Muscle layer of duodenum (tissue), 2 donors: ENCODE results near the gene SLC38A3.

Source experiments
- H3K27ac ChIP-seq: one replicate; pipeline ENCODE4 v1.7.0; 2013; ENCODE audit warnings: mild to moderate bottlenecking, low read length
- H3K27me3 ChIP-seq: one replicate; pipeline ENCODE4 v1.7.0; 2013; ENCODE audit warnings: low read depth, mild to moderate bottlenecking, control low read depth, low read length
- H3K36me3 ChIP-seq, 2 donors: one replicate each; pipeline ENCODE4 v1.7.0; 2013; ENCODE audit warnings: low read length in 2 of 2, control low read depth in 1 of 2, mild to moderate bottlenecking in 1 of 2; ENCODE audit not compliant: insufficient read depth in 2 of 2, control insufficient read depth in 1 of 2
- H3K4me1 ChIP-seq, 2 donors: one replicate each; pipeline ENCODE4 v1.7.0; 2013; ENCODE audit warnings: low read length in 2 of 2, mild to moderate bottlenecking in 2 of 2, control low read depth in 1 of 2, moderate library complexity in 1 of 2; ENCODE audit not compliant: insufficient read depth in 2 of 2, control insufficient read depth in 1 of 2
- H3K4me3 ChIP-seq, 2 donors: one replicate each; pipeline ENCODE4 v1.7.0; 2013; ENCODE audit warnings: low read length in 2 of 2, low read depth in 1 of 2, mild to moderate bottlenecking in 1 of 2
- H3K9me3 ChIP-seq, 2 donors: one replicate each; pipeline ENCODE4 v1.7.0; 2013; ENCODE audit warnings: low read length in 2 of 2, control low read depth in 1 of 2, mild to moderate bottlenecking in 1 of 2; ENCODE audit not compliant: control insufficient read depth in 1 of 2
- donor health status: healthy.

The SLC38A3 gene

GRCh38 chr3:50163572-50164455 is 41.3 kb upstream of the SLC38A3 start:
- Histone ChIP-seq H3K4me1 (peaks cover 56 to 57% of the 10 kb centered on the region in 2 donors), H3K4me3 (peak overlapping the region in 1 of 2 donors; percentile 14), H3K27ac (peak overlapping the region; percentile 31), H3K9me3 (no peaks in the 10 kb centered on the region), H3K27me3 (no peaks in the 10 kb centered on the region), H3K36me3 (no peaks in the 10 kb centered on the region)

GRCh38 chr3:50164481-50164880 is 40.6 kb upstream of the SLC38A3 start:
- H3K27ac ChIP-seq = peak overlapping the region; percentile 31
- H3K9me3 ChIP-seq = no peaks in the 10 kb centered on the region
- peak overlapping the region in 1 of 2 donors; percentile 14 for H3K4me3 ChIP-seq
- no peaks in the 10 kb centered on the region for H3K36me3 ChIP-seq
- no peaks in the 10 kb centered on the region for H3K27me3 ChIP-seq
- H3K4me1 ChIP-seq = peaks cover 56 to 57% of the 10 kb centered on the region in 2 donors

DNA sequence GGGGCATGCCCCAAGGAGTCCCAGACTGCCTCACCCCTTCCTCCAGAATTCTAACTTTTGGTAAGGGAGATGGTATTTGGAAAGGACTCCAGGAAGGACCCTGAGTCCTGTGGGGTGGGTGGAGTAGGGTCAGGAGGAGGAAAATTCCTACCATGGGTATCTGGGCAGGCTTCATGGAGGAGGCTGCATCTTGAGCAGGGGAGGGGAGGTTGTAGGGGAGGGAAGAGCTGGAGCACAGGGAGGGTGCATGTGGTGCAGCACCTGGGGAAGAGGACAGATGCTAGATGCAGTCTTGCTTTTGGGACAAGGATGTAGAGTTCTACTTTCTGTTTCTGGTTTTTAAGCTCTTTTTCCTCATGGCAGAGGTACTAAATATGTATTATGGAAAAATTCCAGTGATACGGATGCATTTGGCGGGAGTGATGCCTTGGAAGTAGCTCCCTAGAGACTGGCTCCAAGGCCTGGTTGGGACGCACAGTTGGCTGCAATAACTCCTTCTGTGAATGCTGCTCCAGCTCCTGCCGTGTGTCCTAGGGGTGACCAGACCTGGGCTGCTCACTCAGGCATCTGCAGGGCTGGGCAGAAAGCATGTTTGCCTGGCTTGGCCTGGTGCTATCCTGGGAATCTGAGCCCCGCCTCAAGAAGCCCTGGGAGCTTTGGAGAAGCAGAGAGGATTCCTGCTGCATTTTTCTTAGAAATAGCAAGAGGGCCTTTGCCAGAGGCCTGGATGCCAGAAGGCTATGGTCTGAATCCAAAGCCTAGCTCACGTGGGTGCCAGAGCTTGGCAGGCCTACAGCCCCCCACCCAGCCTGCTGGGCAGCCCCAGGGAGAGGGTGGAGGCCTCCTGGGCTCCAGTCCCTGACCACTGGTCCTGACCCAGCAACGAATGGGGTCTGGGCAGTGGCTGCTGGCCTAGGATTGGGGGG is 39.8 kb upstream of the SLC38A3 start:
- Histone ChIP-seq H3K4me1 (peaks cover 54 to 57% of the 10 kb centered on the region in 2 donors), H3K36me3 (no peaks in the 10 kb centered on the region), H3K4me3 (peak overlapping the region in 1 of 2 donors; percentile 14), H3K27me3 (no peaks in the 10 kb centered on the region), H3K27ac (peak overlapping the region; percentile 39), H3K9me3 (no peaks in the 10 kb centered on the region)

DNA sequence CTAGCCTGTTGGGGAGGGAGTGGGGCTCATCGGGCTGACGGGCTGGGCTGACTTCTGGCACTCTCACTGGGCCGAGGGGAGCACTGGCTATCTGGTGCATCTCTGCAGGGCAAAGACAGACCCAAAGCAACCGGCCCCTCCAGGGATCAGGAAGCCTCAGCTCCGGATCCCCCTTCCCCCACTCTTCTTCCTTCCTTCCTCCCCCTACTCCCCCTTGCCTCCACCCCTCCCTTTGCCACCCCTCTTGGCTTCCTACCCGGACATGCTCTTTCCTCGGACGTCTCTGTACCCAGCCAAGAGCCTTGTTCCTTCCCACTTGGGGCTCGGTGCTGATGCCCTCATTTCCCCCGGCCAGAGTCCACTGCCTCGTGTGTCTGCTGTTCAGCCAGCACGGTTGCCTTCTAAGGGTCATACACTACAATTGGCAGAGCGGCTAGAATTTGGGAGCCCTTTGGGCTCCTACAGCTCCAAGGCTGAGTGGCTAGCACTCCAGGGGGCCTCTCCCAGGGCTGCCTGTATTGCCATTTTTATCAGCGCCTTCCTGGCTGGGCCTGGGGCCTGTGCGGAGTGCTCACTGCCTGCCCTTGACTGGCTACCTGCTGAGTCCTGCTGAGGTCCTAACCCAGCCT is 39.0 kb upstream of the SLC38A3 start:
- peaks cover 51 to 52% of the 10 kb centered on the region in 2 donors for H3K4me1 ChIP-seq
- no peaks in the 10 kb centered on the region for H3K36me3 ChIP-seq
- no peaks in the 10 kb centered on the region for H3K27me3 ChIP-seq
- no peaks in the 10 kb centered on the region for H3K9me3 ChIP-seq
- H3K4me3 ChIP-seq = peak overlapping the region in 1 of 2 donors; percentile 9
- H3K27ac ChIP-seq = peak overlapping the region; percentile 39

DNA sequence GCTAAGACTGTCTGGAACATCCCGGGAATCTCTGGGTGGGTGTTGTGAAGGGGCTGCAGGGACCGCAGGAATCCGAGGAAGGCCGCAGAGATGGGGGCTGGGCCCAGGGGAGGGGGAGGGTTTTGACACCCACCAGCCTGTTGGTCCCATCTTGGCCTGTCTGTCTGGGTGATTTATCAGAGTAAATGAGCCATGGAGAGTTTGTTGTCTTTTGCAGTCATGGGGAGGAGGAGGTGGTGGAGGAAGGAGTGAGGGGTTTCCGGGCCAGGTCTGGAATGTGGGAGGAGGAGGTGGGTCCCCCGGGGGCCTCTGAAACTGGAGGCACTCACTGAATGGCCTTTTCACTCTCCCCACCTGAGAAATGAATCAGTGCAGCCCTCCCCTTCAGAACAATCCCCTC is 38.5 kb upstream of the SLC38A3 start:
- Histone ChIP-seq H3K4me3 (no peak overlapping the region), H3K36me3 (no peaks in the 10 kb centered on the region), H3K27ac (peak overlapping the region; percentile 65), H3K4me1 (peaks cover 46 to 47% of the 10 kb centered on the region in 2 donors), H3K9me3 (no peaks in the 10 kb centered on the region), H3K27me3 (no peaks in the 10 kb centered on the region)

GRCh38 chr3:50167069-50167840 is 37.8 kb upstream of the SLC38A3 start:
- Histone ChIP-seq H3K36me3 (no peaks in the 10 kb centered on the region), H3K9me3 (no peaks in the 10 kb centered on the region), H3K27ac (peak overlapping the region; percentile 65), H3K27me3 (no peaks in the 10 kb centered on the region), H3K4me1 (peaks cover 43 to 47% of the 10 kb centered on the region in 2 donors), H3K4me3 (no peak overlapping the region)

- H3K9me3 ChIP-seq = no peaks in the 10 kb centered on the region
- no peaks in the 10 kb centered on the region for H3K36me3 ChIP-seq
- H3K27me3 ChIP-seq = no peaks in the 10 kb centered on the region
- no peak overlapping the region for H3K27ac ChIP-seq
- H3K4me1 ChIP-seq = peaks cover 41 to 43% of the 10 kb centered on the region in 2 donors
- H3K4me3 ChIP-seq = no peak overlapping the region
Observed at GRCh38 chr3:50167841-50168209, 37.2 kb upstream of the SLC38A3 start.

- no peaks in the 10 kb centered on the region for H3K36me3 ChIP-seq
- no peaks in the 10 kb centered on the region for H3K9me3 ChIP-seq
- peaks cover 35 to 41% of the 10 kb centered on the region in 2 donors for H3K4me1 ChIP-seq
- no peak overlapping the region for H3K27ac ChIP-seq
- no peak overlapping the region for H3K4me3 ChIP-seq
- H3K27me3 ChIP-seq = no peaks in the 10 kb centered on the region
Observed at GRCh38 chr3:50168388-50168787, 36.7 kb upstream of the SLC38A3 start.

DNA sequence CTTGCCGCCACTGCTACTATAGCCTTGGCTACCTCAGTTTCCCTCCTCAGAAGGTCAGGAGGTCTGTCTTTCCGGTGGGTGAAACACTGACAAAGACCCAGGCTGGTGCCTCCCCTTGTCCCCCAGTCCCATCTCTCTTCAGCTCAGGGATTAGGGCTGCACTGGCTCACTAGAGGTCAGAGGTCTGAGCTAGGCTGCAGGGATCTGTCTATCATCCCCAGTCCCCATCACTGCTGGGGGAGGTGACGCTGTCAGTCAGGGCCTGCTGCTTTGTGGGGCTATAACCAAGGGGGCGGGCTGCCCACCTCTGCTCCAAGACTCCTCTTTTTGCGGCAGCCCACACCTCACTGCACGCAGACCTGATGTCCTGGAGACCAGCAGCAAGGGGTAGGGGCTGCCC is 36.3 kb upstream of the SLC38A3 start:
- Histone ChIP-seq H3K4me1 (peaks cover 33 to 36% of the 10 kb centered on the region in 2 donors), H3K4me3 (no peak overlapping the region), H3K36me3 (no peaks in the 10 kb centered on the region), H3K27ac (no peak overlapping the region), H3K9me3 (no peaks in the 10 kb centered on the region), H3K27me3 (no peaks in the 10 kb centered on the region)

DNA sequence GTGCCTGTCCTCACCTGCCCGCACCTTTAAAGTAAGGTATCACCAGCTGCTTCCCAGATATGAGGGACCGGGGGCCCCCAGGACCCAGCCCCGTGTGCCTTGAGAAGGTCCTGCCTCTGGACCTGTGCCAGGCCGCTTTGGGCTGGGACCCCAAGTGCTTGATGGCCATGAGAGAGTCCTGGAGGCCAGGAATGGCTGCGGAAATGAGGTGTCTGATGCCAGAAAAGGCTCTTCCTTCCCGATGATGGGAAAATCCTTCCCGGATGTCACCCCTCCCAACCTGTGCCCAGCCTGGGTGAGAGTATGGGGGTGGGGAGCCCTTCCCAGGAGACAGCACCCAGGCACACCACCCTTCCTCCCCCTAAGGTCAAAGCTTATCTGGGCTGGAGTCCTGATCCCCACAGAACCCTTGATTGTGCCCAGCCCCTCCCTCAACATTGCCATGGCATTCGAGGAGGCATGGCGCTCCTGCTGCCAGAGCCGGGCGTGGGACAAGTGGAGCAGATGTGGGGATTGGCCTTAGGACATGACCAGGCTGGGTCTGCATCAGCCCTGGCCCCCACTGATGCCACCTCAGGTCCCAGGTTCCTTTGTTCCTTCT is 35.7 kb upstream of the SLC38A3 start:
- Histone ChIP-seq H3K9me3 (no peaks in the 10 kb centered on the region), H3K27me3 (no peaks in the 10 kb centered on the region), H3K27ac (no peak overlapping the region), H3K4me1 (peaks cover 28 to 31% of the 10 kb centered on the region in 2 donors), H3K36me3 (no peaks in the 10 kb centered on the region), H3K4me3 (no peak overlapping the region)
